HG03571 (cell line): ENCODE data around the gene ENTR1.
"Not testable (repeated sequence)": the region's sequence is repeated elsewhere in the genome, so short reads cannot be mapped to it uniquely, and the experiment has no call there.

ENCODE experiments used
- ATAC-seq: cut with Tn5 transposase; IDR thresholded peaks from one replicate; pipeline ENCODE4 v1.9.1; 2021; ENCODE audit not compliant: unreplicated experiment

ENTR1 gene

GRCh38 chr9:136421791-136422190 lies 11.4 kb upstream of the ENTR1 start:
- ATAC-seq: no peak

- ATAC-seq: no peak
Measured at GRCh38 chr9:136419092-136419420, 8.6 kb upstream of the ENTR1 start.

GRCh38 chr9:136418182-136419091 lies 8.0 kb upstream of the ENTR1 start:
- ATAC-seq: no peak

GRCh38 chr9:136416914-136417313 lies 6.5 kb upstream of the ENTR1 start:
- no peak for ATAC-seq

GRCh38 chr9:136416427-136416826 lies 6.0 kb upstream of the ENTR1 start:
- no peak for ATAC-seq

- ATAC-seq: no peak
Measured at GRCh38 chr9:136412962-136413361, 2.5 kb upstream of the ENTR1 start.

- ATAC-seq: no peak
Measured at GRCh38 chr9:136411378-136411777, 964 bp upstream of the ENTR1 start.

- peak; percentile 17 for ATAC-seq
Measured at GRCh38 chr9:136409557-136410455, 608 bp downstream of the ENTR1 start.

- ATAC-seq: no peak
Measured at GRCh38 chr9:136407911-136408310, 2.5 kb downstream of the ENTR1 start.

GRCh38 chr9:136407061-136407460 lies 3.4 kb downstream of the ENTR1 start:
- ATAC-seq: not testable (repeated sequence)

GRCh38 chr9:136405904-136406303 lies 4.5 kb downstream of the ENTR1 start:
- not testable (repeated sequence) for ATAC-seq

GRCh38 chr9:136405481-136405880 lies 4.9 kb downstream of the ENTR1 start:
- no peak for ATAC-seq

- no peak for ATAC-seq
Measured at GRCh38 chr9:136404801-136405136, 5.6 kb downstream of the ENTR1 start.

- no peak for ATAC-seq
Measured at GRCh38 chr9:136403915-136404800, 6.3 kb downstream of the ENTR1 start.

- ATAC-seq: no peak
Measured at GRCh38 chr9:136403538-136403914, 6.9 kb downstream of the ENTR1 start.

GRCh38 chr9:136402067-136402466 lies 8.3 kb downstream of the ENTR1 start:
- ATAC-seq: no peak

GRCh38 chr9:136401173-136401922 lies 9.1 kb downstream of the ENTR1 start:
- no peak for ATAC-seq

GRCh38 chr9:136400038-136400834 lies 10.2 kb downstream of the ENTR1 start, which contains the start of gene SNAPC4:
SNAPC4 (minus strand) TSS chr9:136400170; CDS start chr9:136398428, 1,742 bp downstream.
- peak; percentile 63 for ATAC-seq
